DND-41 (cell line): ENCODE data around the gene COL4A1.

ENCODE experiments used
- EZH2 ChIP-seq: IDR thresholded peaks from 3 replicates; pipeline ENCODE4 v1.6.1; 2012; ENCODE audit warnings: borderline replicate concordance, low read depth, mild to moderate bottlenecking, moderate library complexity, low read length, inconsistent platforms; ENCODE audit not compliant: severe bottlenecking
- TF ChIP-seq, protein P1 (sequence below): IDR thresholded peaks from 2 replicates; pipeline ENCODE4 v1.5.1; 2012; ENCODE audit warnings: borderline replicate concordance, low read length, moderate library complexity, mild to moderate bottlenecking; ENCODE audit not compliant: poor library complexity, severe bottlenecking; ENCODE audit errors: extremely low read depth

- TF ChIP-seq, protein P1, sequence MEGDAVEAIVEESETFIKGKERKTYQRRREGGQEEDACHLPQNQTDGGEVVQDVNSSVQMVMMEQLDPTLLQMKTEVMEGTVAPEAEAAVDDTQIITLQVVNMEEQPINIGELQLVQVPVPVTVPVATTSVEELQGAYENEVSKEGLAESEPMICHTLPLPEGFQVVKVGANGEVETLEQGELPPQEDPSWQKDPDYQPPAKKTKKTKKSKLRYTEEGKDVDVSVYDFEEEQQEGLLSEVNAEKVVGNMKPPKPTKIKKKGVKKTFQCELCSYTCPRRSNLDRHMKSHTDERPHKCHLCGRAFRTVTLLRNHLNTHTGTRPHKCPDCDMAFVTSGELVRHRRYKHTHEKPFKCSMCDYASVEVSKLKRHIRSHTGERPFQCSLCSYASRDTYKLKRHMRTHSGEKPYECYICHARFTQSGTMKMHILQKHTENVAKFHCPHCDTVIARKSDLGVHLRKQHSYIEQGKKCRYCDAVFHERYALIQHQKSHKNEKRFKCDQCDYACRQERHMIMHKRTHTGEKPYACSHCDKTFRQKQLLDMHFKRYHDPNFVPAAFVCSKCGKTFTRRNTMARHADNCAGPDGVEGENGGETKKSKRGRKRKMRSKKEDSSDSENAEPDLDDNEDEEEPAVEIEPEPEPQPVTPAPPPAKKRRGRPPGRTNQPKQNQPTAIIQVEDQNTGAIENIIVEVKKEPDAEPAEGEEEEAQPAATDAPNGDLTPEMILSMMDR, result no peak
- TF ChIP-seq EZH2, result no peak
Measured at GRCh38 chr13:110324026-110324749, 17.2 kb upstream of the COL4A1 start.
